ENCODE results near the gene MMD.

MMD gene

DNA sequence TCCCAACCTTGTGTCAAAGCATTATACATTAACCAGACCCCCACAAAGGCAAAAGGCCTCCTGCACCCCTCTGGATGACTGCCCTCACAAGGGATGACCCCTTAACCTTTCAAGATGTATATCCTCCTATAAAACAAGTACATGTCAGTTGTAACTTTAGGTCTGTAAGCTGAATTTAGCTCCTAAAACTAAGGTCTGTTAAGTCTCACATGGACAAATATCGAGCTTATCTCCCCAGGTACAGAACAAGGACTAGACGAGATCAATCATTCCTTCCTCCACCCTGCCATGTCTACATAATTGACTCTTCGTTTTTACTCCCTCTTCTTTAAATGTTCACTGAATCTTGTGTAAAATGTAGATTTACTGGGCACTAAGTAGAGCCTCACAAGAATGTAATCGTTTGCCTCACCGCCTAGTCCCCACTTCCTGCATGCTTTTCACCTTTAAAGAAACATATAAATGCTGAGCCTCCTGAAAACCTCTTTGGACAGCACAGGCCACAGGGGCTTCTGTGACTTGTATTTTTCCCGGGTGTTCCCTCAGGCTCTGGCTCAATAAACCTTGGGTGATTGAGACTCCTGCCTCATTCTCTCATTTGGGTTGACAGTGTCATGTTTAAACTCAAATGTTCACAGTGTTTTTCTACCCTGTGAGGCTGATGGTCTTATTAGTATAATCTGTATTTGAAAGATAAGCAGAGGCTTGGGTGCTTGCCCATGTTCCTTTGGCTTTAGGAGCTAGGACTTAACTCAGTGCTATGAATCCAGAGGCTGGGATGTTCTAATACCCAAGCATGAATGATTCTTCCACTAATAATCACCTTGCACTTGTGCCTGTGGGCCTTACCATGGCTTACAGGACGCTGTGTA is 37.6 kb downstream of the MMD start:
- no peak overlapping the region for H3K9ac ChIP-seq (ENCODE audit: low read depth in 1 of 2, low read length in 2 of 2)
- no peaks in the 10 kb centered on the region for H3K27me3 ChIP-seq (ENCODE audit: control insufficient read depth in 1 of 2, insufficient read depth in 2 of 2, low read length in 2 of 2)
- no peak overlapping the region for H3K4me3 ChIP-seq (ENCODE audit: low read depth in 1 of 2, low read length in 2 of 2)
- H3K27ac ChIP-seq (ENCODE audit: low read depth, low read length), result no peak overlapping the region
- H3K4me1 ChIP-seq (ENCODE audit: control insufficient read depth in 1 of 2, insufficient read depth in 2 of 2, low read length in 2 of 2), result no peaks in the 10 kb centered on the region
- H3K36me3 ChIP-seq (ENCODE audit: control insufficient read depth in 1 of 2, insufficient read depth in 2 of 2, low read length in 2 of 2), result no peaks in the 10 kb centered on the region
- no peaks in the 10 kb centered on the region for H3K9me3 ChIP-seq (ENCODE audit: control insufficient read depth in 1 of 2, low read length in 2 of 2)

DNA sequence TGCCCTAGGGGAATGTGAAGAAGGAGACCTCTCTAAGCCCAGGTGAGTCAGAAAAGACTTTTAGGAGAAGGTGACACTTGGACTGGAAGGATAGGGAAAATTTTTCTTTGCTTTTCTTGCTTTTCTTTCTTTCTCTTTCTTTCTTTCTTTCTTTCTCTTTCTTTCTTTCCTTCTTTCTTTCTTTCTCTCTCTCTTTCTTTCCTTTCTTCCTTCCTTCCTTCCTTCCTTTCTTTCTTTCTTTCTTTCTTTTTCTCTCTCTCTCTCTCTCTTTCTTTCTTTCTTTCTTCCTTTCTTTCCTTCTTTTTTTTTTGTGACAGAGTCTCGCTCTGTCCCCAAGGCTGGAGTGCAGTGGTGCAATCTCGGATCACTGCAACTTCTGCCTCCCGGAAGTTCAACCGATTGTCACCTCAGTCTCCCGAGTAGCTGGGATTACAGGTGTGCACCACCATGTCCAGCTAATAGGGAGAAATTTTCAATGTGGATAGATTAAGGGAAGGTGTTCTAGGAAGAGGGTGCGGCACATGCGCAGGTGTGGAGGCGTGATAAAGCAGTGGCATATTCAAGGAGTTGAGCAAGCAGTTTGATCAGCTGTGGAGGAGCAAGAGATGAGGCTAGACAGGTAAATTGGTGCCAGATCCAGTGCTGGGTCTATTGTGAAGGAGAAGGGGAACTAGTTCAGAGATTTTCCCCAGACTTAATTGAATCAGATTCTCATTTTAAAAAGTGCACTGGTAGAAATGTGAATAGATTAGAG is 40.4 kb downstream of the MMD start:
- Histone ChIP-seq H3K4me3 (ENCODE audit: low read depth in 1 of 2, low read length in 2 of 2) (no peak overlapping the region), H3K9ac (ENCODE audit: low read depth in 1 of 2, low read length in 2 of 2) (no peak overlapping the region), H3K9me3 (ENCODE audit: control insufficient read depth in 1 of 2, low read length in 2 of 2) (no peaks in the 10 kb centered on the region)

DNA sequence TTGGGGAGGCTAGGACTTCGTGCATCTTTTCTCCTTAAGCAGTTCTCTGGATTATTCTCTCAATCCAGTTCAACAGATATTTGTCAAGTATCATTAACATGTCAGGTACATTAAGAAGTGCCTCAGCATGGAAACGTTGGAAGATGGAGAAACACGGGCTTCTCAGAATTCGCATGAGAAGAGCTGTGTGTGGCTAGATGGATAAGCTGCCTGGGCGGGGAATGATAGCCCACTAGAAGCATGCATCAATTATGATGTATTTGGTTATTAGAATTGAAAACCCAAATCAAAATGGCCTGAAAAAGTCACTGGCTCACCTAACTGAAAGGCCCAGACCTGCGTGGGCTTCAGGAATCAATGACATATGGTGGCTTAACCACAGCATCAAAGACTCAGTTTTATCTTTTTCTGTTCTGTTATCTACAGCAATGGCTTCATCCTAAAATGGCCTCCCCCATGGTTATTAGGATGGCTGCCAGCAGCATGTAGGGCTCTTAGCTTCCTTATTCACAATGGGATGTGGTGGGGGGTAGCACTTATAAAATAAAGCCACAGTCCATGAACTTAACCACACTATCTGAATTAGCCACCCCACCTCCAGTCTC is 43.9 kb downstream of the MMD start:
- H3K27ac ChIP-seq (ENCODE audit: low read depth, low read length), result no peak overlapping the region
- H3K27me3 ChIP-seq (ENCODE audit: control insufficient read depth in 1 of 2, insufficient read depth in 2 of 2, low read length in 2 of 2), result no peaks in the 10 kb centered on the region
- H3K9ac ChIP-seq (ENCODE audit: low read depth in 1 of 2, low read length in 2 of 2), result no peak overlapping the region

More for the DNA sequence above, 40.4 kb downstream of the MMD start:
- H3K27ac ChIP-seq (ENCODE audit: low read depth, low read length), result no peak overlapping the region
- H3K27me3 ChIP-seq (ENCODE audit: control insufficient read depth in 1 of 2, insufficient read depth in 2 of 2, low read length in 2 of 2), result no peaks in the 10 kb centered on the region
- no peaks in the 10 kb centered on the region for H3K4me1 ChIP-seq (ENCODE audit: control insufficient read depth in 1 of 2, insufficient read depth in 2 of 2, low read length in 2 of 2)
- H3K36me3 ChIP-seq (ENCODE audit: control insufficient read depth in 1 of 2, insufficient read depth in 2 of 2, low read length in 2 of 2), result no peaks in the 10 kb centered on the region

DNA sequence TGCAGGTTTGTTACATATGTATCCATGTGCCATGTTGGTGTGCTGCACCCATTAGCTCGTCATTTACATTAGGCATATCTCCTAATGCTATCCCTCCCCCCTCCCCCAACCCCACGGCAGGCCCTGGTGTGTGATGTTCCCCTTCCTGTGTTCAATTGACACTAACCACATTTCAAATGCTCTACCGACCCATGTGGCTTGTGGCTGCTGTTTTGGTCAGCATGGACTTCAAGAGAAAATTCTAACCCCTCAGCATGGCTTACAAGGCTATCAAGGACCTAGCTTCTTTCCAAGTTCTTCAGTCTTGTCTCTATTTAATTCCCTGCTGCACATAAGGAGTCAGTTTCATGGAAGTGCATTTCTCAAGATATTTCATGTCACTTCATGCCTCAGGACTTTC is 52.9 kb downstream of the MMD start:
- Histone ChIP-seq H3K4me1 (ENCODE audit: control insufficient read depth in 1 of 2, insufficient read depth in 2 of 2, low read length in 2 of 2) (no peaks in the 10 kb centered on the region), H3K4me3 (ENCODE audit: low read depth in 1 of 2, low read length in 2 of 2) (no peak overlapping the region), H3K9me3 (ENCODE audit: control insufficient read depth in 1 of 2, low read length in 2 of 2) (no peaks in the 10 kb centered on the region), H3K36me3 (ENCODE audit: control insufficient read depth in 1 of 2, insufficient read depth in 2 of 2, low read length in 2 of 2) (no peaks in the 10 kb centered on the region), H3K27me3 (ENCODE audit: control insufficient read depth in 1 of 2, insufficient read depth in 2 of 2, low read length in 2 of 2) (no peaks in the 10 kb centered on the region), H3K9ac (ENCODE audit: low read depth in 1 of 2, low read length in 2 of 2) (no peak overlapping the region), H3K27ac (ENCODE audit: low read depth, low read length) (no peak overlapping the region)

More for the DNA sequence above, 43.9 kb downstream of the MMD start:
- Histone ChIP-seq H3K4me3 (ENCODE audit: low read depth in 1 of 2, low read length in 2 of 2) (no peak overlapping the region), H3K36me3 (ENCODE audit: control insufficient read depth in 1 of 2, insufficient read depth in 2 of 2, low read length in 2 of 2) (no peaks in the 10 kb centered on the region), H3K4me1 (ENCODE audit: control insufficient read depth in 1 of 2, insufficient read depth in 2 of 2, low read length in 2 of 2) (no peaks in the 10 kb centered on the region), H3K9me3 (ENCODE audit: control insufficient read depth in 1 of 2, low read length in 2 of 2) (no peaks in the 10 kb centered on the region)

DNA sequence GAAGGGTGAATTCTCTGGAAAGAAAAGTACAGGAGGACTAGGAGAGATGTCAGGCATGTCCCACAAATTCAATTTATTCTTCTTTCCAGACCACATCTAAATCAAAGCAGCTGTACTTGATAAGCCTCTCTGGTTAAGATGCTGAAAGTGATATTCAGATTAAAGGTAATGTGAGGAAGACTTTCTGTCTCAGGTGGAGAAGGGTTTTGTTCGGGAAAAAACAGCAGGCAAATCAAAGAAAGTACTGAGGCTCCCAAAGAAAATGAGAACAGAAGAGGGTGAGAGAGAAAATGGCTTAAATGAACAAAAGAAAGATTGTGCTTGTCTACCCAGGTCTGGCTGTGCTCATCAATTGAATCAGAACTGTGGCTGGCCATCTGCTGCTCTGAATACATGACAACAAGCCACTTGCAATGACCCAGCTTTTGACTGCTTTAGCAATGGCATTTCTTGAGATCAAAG is 55.6 kb downstream of the MMD start:
- Histone ChIP-seq H3K27ac (ENCODE audit: low read depth, low read length) (no peak overlapping the region), H3K9ac (ENCODE audit: low read depth in 1 of 2, low read length in 2 of 2) (no peak overlapping the region), H3K4me3 (ENCODE audit: low read depth in 1 of 2, low read length in 2 of 2) (no peak overlapping the region), H3K27me3 (ENCODE audit: control insufficient read depth in 1 of 2, insufficient read depth in 2 of 2, low read length in 2 of 2) (no peaks in the 10 kb centered on the region), H3K4me1 (ENCODE audit: control insufficient read depth in 1 of 2, insufficient read depth in 2 of 2, low read length in 2 of 2) (no peaks in the 10 kb centered on the region), H3K9me3 (ENCODE audit: control insufficient read depth in 1 of 2, low read length in 2 of 2) (peaks cover 0 to 4% of the 10 kb centered on the region in 2 donors), H3K36me3 (ENCODE audit: control insufficient read depth in 1 of 2, insufficient read depth in 2 of 2, low read length in 2 of 2) (no peaks in the 10 kb centered on the region)

DNA sequence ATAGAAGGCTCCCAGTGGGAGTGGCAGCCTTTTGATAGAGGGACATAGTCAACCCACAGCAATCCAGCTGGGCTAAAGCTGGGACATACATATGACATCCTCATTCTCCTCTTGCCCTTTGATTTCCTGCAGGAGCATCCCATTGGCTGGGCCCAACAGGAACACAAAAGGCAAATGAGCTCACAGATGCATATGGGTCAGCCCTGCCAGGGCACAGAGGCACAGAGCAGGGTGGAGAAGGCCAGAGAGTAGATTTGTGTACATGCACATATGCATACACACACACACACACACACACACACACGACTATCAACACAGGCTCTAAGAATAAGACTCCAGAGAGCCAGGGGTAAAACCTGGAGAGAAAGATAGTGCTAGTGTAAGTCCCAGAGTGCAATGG is 58.6 kb downstream of the MMD start:
- no peak overlapping the region for H3K27ac ChIP-seq (ENCODE audit: low read depth, low read length)
- H3K27me3 ChIP-seq (ENCODE audit: control insufficient read depth in 1 of 2, insufficient read depth in 2 of 2, low read length in 2 of 2), result no peaks in the 10 kb centered on the region
- H3K36me3 ChIP-seq (ENCODE audit: control insufficient read depth in 1 of 2, insufficient read depth in 2 of 2, low read length in 2 of 2), result no peaks in the 10 kb centered on the region
- no peak overlapping the region for H3K4me3 ChIP-seq (ENCODE audit: low read depth in 1 of 2, low read length in 2 of 2)
- H3K4me1 ChIP-seq (ENCODE audit: control insufficient read depth in 1 of 2, insufficient read depth in 2 of 2, low read length in 2 of 2), result no peaks in the 10 kb centered on the region
- no peak overlapping the region for H3K9ac ChIP-seq (ENCODE audit: low read depth in 1 of 2, low read length in 2 of 2)
- peaks cover 0 to 10% of the 10 kb centered on the region in 2 donors for H3K9me3 ChIP-seq (ENCODE audit: control insufficient read depth in 1 of 2, low read length in 2 of 2)

DNA sequence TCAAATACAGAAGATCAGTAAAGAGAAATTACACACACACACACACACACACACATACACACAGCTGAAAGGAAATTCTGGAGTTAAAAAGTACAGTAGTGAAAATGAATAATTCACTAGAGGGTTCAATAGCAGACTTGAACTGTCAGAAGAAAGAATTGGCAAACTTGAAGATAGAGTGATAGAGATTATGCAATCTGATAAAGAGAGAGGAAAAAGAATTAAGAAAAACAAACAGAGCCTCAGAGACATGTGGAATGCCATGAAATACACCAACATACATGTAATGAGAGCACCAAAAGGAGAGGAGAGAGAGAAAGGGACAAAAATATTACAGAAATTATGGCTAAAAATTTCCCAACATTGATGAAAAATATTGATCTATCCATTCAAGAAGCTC is 60.7 kb downstream of the MMD start:
- Histone ChIP-seq H3K9me3 (ENCODE audit: control insufficient read depth in 1 of 2, low read length in 2 of 2) (peaks cover 0 to 10% of the 10 kb centered on the region in 2 donors), H3K36me3 (ENCODE audit: control insufficient read depth in 1 of 2, insufficient read depth in 2 of 2, low read length in 2 of 2) (no peaks in the 10 kb centered on the region), H3K4me3 (ENCODE audit: low read depth in 1 of 2, low read length in 2 of 2) (no peak overlapping the region), H3K27ac (ENCODE audit: low read depth, low read length) (no peak overlapping the region), H3K27me3 (ENCODE audit: control insufficient read depth in 1 of 2, insufficient read depth in 2 of 2, low read length in 2 of 2) (no peaks in the 10 kb centered on the region), H3K4me1 (ENCODE audit: control insufficient read depth in 1 of 2, insufficient read depth in 2 of 2, low read length in 2 of 2) (no peaks in the 10 kb centered on the region), H3K9ac (ENCODE audit: low read depth in 1 of 2, low read length in 2 of 2) (no peak overlapping the region)

DNA sequence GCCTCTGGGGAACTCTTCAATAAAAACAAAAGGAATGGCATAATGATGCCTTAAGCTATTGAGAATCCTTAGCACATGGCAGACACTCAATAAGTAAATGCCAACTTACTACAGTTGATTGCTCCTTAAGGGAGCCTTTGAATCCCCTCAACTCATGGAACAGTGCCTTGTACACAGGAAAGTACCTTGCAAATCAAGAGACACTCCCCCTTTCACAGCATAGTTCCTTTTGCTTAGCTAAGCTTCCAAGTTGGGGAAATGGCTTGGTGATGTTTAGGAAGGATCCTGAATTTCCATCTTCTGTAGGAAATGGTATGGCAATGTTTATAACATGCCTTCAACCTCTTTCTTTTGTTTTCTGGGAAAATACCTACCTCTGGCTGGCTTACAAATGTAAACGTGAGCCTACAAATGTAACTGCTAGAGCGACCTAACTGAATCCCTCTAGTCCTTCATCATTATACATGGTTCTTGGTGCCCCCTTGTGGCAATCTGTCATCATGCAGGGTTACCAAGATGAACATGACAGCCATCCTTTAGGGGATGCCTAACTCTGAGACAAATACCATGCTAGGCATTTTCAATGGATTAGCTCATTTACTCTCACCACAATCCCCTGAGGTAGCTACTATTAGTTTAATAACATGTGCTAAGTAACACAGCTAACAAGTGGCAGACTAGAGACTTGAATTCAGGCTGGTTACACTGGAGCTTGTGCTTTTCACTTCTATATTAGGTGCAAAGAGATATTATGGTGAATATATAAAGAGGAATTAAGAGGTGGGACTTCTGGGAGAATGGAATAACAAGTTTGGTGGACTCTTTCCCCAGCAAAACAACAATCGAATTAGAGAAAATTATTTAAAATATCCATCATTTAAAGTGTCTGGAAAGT is 65.0 kb downstream of the MMD start:
- Histone ChIP-seq H3K9ac (ENCODE audit: low read depth in 1 of 2, low read length in 2 of 2) (no peak overlapping the region), H3K9me3 (ENCODE audit: control insufficient read depth in 1 of 2, low read length in 2 of 2) (peaks cover 0 to 10% of the 10 kb centered on the region in 2 donors), H3K27me3 (ENCODE audit: control insufficient read depth in 1 of 2, insufficient read depth in 2 of 2, low read length in 2 of 2) (no peaks in the 10 kb centered on the region), H3K4me1 (ENCODE audit: control insufficient read depth in 1 of 2, insufficient read depth in 2 of 2, low read length in 2 of 2) (no peaks in the 10 kb centered on the region), H3K36me3 (ENCODE audit: control insufficient read depth in 1 of 2, insufficient read depth in 2 of 2, low read length in 2 of 2) (no peaks in the 10 kb centered on the region), H3K27ac (ENCODE audit: low read depth, low read length) (no peak overlapping the region), H3K4me3 (ENCODE audit: low read depth in 1 of 2, low read length in 2 of 2) (no peak overlapping the region)

DNA sequence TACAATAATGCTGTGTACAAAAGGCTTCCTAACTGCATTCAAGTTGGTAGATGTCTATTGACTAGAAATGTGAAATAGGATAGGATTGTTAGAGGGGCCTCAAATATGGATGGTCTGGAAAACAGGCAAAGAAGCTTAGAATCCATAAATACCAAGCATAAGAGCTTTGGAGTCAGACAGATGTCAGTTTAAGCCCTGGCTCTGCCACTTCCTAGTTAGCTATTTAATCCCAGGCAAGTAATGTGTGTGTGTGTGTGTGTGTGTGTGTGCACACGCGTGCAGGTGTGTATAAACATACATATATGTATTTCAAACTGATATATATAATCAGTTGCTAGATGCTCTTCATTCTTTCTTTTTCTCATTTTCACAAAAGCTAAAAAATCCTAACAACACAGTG is 66.7 kb downstream of the MMD start:
- no peaks in the 10 kb centered on the region for H3K9me3 ChIP-seq (ENCODE audit: control insufficient read depth in 1 of 2, low read length in 2 of 2)
- H3K4me1 ChIP-seq (ENCODE audit: control insufficient read depth in 1 of 2, insufficient read depth in 2 of 2, low read length in 2 of 2), result no peaks in the 10 kb centered on the region
- no peak overlapping the region for H3K27ac ChIP-seq (ENCODE audit: low read depth, low read length)
- no peaks in the 10 kb centered on the region for H3K36me3 ChIP-seq (ENCODE audit: control insufficient read depth in 1 of 2, insufficient read depth in 2 of 2, low read length in 2 of 2)
- H3K4me3 ChIP-seq (ENCODE audit: low read depth in 1 of 2, low read length in 2 of 2), result no peak overlapping the region
- H3K27me3 ChIP-seq (ENCODE audit: control insufficient read depth in 1 of 2, insufficient read depth in 2 of 2, low read length in 2 of 2), result no peaks in the 10 kb centered on the region
- no peak overlapping the region for H3K9ac ChIP-seq (ENCODE audit: low read depth in 1 of 2, low read length in 2 of 2)

All from duodenal mucosa (tissue), 2 donors.